Gastrocnemius medialis (tissue), 4 donors: ENCODE measurements around the gene AKAP13.

Source experiments
- CTCF ChIP-seq, 5 experiments: fragments of 450-650 bp in 3 of 5; fragments of 200-600 bp in 2 of 5; sonication (generic) in 2 of 5; IDR thresholded peaks in 4 of 5; conservative IDR thresholded peaks in 1 of 5; 1 replicate in 4 of 5; 2 replicates in 1 of 5; pipeline ENCODE4 v1.5.1; 2016 to 2019; ENCODE audit warnings: antibody characterized with exemption in 5 of 5, mild to moderate bottlenecking in 3 of 5, moderate library complexity in 3 of 5
- POLR2A ChIP-seq, 2 donors: fragments of 450-650 bp; IDR thresholded peaks; one replicate each; pipeline ENCODE4 v1.6.1; 2017; ENCODE audit warnings: antibody characterized with exemption in 2 of 2, mild to moderate bottlenecking in 2 of 2, moderate library complexity in 2 of 2

- TF ChIP-seq CTCF (IDR thresholded peaks at IDR 0.05 in 4 of 5, conservative IDR thresholded peaks at IDR 0.05 in 1 of 5) (no peak), POLR2A (IDR thresholded peaks at IDR 0.05) (no peak)
Observed at GRCh38 chr15:85633859-85634258, 253.5 kb downstream of the AKAP13 start.
